COLO668 (cell line): ENCODE data around the gene MICAL3.
"Not testable (repeated sequence)": the region's sequence is repeated elsewhere in the genome, so short reads cannot be mapped to it uniquely, and the experiment has no call there.

Source experiments
- DNase-seq: peaks from one replicate; lab custom pipeline; 2025; ENCODE audit not compliant: unreplicated experiment; lab: John Stamatoyannopoulos, UW

The MICAL3 gene

GRCh38 chr22:18060646-18061620 is 36.6 kb upstream of the MICAL3 start:
- peak; percentile 12 for DNase-seq

- no peak for DNase-seq
Measured at GRCh38 chr22:18059991-18060390, 35.6 kb upstream of the MICAL3 start.

- no peak for DNase-seq
Measured at GRCh38 chr22:18059473-18059872, 35.1 kb upstream of the MICAL3 start.

- DNase-seq, result no peak
Measured at GRCh38 chr22:18059094-18059417, 34.7 kb upstream of the MICAL3 start.

GRCh38 chr22:18058371-18059093 is 34.2 kb upstream of the MICAL3 start:
- DNase-seq, result no peak

- DNase-seq, result peak; percentile 11
Measured at GRCh38 chr22:18057568-18058209, 33.3 kb upstream of the MICAL3 start.

- DNase-seq, result no peak
Measured at GRCh38 chr22:18056807-18057474, 32.6 kb upstream of the MICAL3 start.

- DNase-seq, result peak; percentile 67
Measured at GRCh38 chr22:18056161-18056666, 31.9 kb upstream of the MICAL3 start.

GRCh38 chr22:18055619-18056160 is 31.3 kb upstream of the MICAL3 start:
- DNase-seq, result peak; percentile 34

GRCh38 chr22:18053216-18053946 is 29.0 kb upstream of the MICAL3 start:
- not testable (repeated sequence) for DNase-seq

- not testable (repeated sequence) for DNase-seq
Measured at GRCh38 chr22:18051113-18051512, 26.8 kb upstream of the MICAL3 start.

- DNase-seq, result no peak
Measured at GRCh38 chr22:18050065-18050464, 25.7 kb upstream of the MICAL3 start.

- DNase-seq, result no peak
Measured at GRCh38 chr22:18048441-18048898, 24.1 kb upstream of the MICAL3 start.

- DNase-seq, result no peak
Measured at GRCh38 chr22:18048041-18048440, 23.7 kb upstream of the MICAL3 start.

- DNase-seq, result no peak
Measured at GRCh38 chr22:18045794-18046193, 21.4 kb upstream of the MICAL3 start.

GRCh38 chr22:18044548-18045271 is 20.3 kb upstream of the MICAL3 start:
- DNase-seq, result peak; percentile 77

GRCh38 chr22:18042685-18043084 is 18.3 kb upstream of the MICAL3 start:
- DNase-seq, result no peak

- DNase-seq, result not testable (repeated sequence)
Measured at GRCh38 chr22:18040898-18041297, 16.5 kb upstream of the MICAL3 start.

GRCh38 chr22:18035751-18036150 is 11.4 kb upstream of the MICAL3 start:
- no peak for DNase-seq
